H1 (cell line): ENCODE results near the gene ZNF770. TPM values are rescaled to one million over a fixed set of nuclear protein-coding genes. Genes with fewer than 3 reads are reported as not detected.

Experiments used
- CTCF ChIA-PET: fragments of 300-600 bp; sonication (Branson Sonifier 250); formaldehyde crosslinking; loops from one replicate; lab custom pipeline; 2021; ENCODE audit not compliant: partially characterized antibody; lab: Charles Lee
- POLR2A ChIA-PET: fragments of 300-600 bp; sonication (Branson Sonifier 250); formaldehyde crosslinking; loops from one replicate; lab custom pipeline; 2021; ENCODE audit warnings: inconsistent platforms; ENCODE audit not compliant: partially characterized antibody; lab: Charles Lee
- DNase-seq, 2 experiments: peaks; one replicate each; pipeline versions ENCODE4 v3.0.0 to v3.0.0-alpha.2; 2010 to 2022; ENCODE audit warnings: low spot score in 2 of 2, low read depth in 1 of 2, mixed read lengths in 1 of 2
- FAIRE-seq: peaks from 2 replicates; lab custom pipeline; 2011; peaks lifted over from hg19 to GRCh38; lab: Jason Lieb, UNC
- H2AFZ ChIP-seq: 2 replicates; pipeline ENCODE4 v1.8.1; 2012; ENCODE audit warnings: low read length, inconsistent platforms
- H2AK5ac ChIP-seq: 2 replicates; pipeline ENCODE4 v1.6.1; 2013; ENCODE audit warnings: low read depth, low read length
- H2BK120ac ChIP-seq: replicated peaks from 2 replicates; pipeline ENCODE3; 2013; ENCODE audit warnings: low read depth, low read length, inconsistent platforms
- H2BK12ac ChIP-seq: 2 replicates; pipeline ENCODE4 v1.6.1; 2013; ENCODE audit warnings: low read depth, low read length
- H2BK15ac ChIP-seq: 2 replicates; pipeline ENCODE4 v1.6.1; 2013; ENCODE audit warnings: low read length
- H2BK20ac ChIP-seq: 2 replicates; pipeline ENCODE4 v1.6.1; 2013; ENCODE audit warnings: low read length
- H2BK5ac ChIP-seq: 2 replicates; pipeline ENCODE4 v1.6.1; 2013; ENCODE audit warnings: low read depth, low read length
- H3K14ac ChIP-seq: 2 replicates; pipeline ENCODE4 v1.6.1; 2013; ENCODE audit warnings: inconsistent platforms; ENCODE audit not compliant: insufficient read length
- H3K18ac ChIP-seq: 2 replicates; pipeline ENCODE4 v1.6.1; 2013; ENCODE audit warnings: low read length; ENCODE audit errors: extremely low read depth
- H3K23ac ChIP-seq: 2 replicates; pipeline ENCODE4 v1.6.1; 2013; ENCODE audit warnings: inconsistent platforms; ENCODE audit not compliant: insufficient read length
- H3K23me2 ChIP-seq: 2 replicates; pipeline ENCODE4 v1.6.1; 2013; ENCODE audit warnings: low read depth, low read length
- H3K27ac ChIP-seq: 2 replicates; pipeline ENCODE4 v1.6.1; 2011; ENCODE audit warnings: low read depth, low read length, inconsistent platforms
- H3K27me3 ChIP-seq, 4 experiments: replicated peaks in 1 of 4; 1 replicate in 1 of 4; 2 replicates in 3 of 4; pipeline versions ENCODE4 v1.6.1 to v1.8.1; 2011 to 2013; ENCODE audit warnings: low read length in 3 of 4, mild to moderate bottlenecking in 3 of 4, inconsistent platforms in 2 of 4, mixed read lengths in 2 of 4, moderate library complexity in 1 of 4; ENCODE audit not compliant: control insufficient read depth in 3 of 4, insufficient read depth in 3 of 4; ENCODE audit errors: extremely low read depth in 1 of 4
- H3K36me3 ChIP-seq, 4 experiments: 2 replicates each; pipeline versions ENCODE4 v1.6.1 to v1.8.1; 2011 to 2013; ENCODE audit warnings: mild to moderate bottlenecking in 4 of 4, low read length in 3 of 4, moderate library complexity in 2 of 4, control low read depth in 1 of 4, inconsistent platforms in 1 of 4; ENCODE audit not compliant: insufficient read depth in 4 of 4, control insufficient read depth in 2 of 4
- H3K4ac ChIP-seq: replicated peaks from 2 replicates; pipeline ENCODE3; 2013; ENCODE audit warnings: low read length, low read depth, mixed read lengths, inconsistent platforms; ENCODE audit not compliant: insufficient read length
- H3K4me1 ChIP-seq, 4 experiments: replicated peaks in 1 of 4; 1 replicate in 1 of 4; 2 replicates in 3 of 4; pipeline versions ENCODE4 v1.6.1 to v1.8.1; 2011 to 2013; ENCODE audit warnings: low read length in 3 of 4, inconsistent platforms in 2 of 4, mixed read lengths in 1 of 4; ENCODE audit not compliant: insufficient read depth in 4 of 4, control insufficient read depth in 3 of 4
- H3K4me2 ChIP-seq, 2 experiments: 2 replicates each; pipeline versions ENCODE4 v1.6.1 to v1.8.1; 2011 to 2013; ENCODE audit warnings: low read depth in 2 of 2, low read length in 2 of 2, control low read depth in 1 of 2, inconsistent platforms in 1 of 2, mild to moderate bottlenecking in 1 of 2; ENCODE audit not compliant: insufficient read depth in 1 of 2
- H3K4me3 ChIP-seq, 4 experiments: fragments of 200-600, 300-600 bp in 1 of 4; sonication (generic), shearing (Covaris generic), sonication (Bioruptor Twin) in 1 of 4; 2 replicates each; pipeline versions ENCODE4 v1.5.1 to v1.8.1; 2011 to 2016; ENCODE audit warnings: low read length in 4 of 4, low read depth in 3 of 4, control low read depth in 2 of 4, inconsistent platforms in 2 of 4, mild to moderate bottlenecking in 2 of 4, mixed read lengths in 1 of 4, moderate library complexity in 1 of 4; ENCODE audit not compliant: insufficient read depth in 2 of 4; ENCODE audit errors: extremely low read depth in 1 of 4
- H3K56ac ChIP-seq: replicated peaks from 2 replicates; pipeline ENCODE3; 2013; ENCODE audit warnings: low read depth, mild to moderate bottlenecking, mixed read lengths, low read length, inconsistent platforms; ENCODE audit not compliant: insufficient read length
- H3K79me1 ChIP-seq: 2 replicates; pipeline ENCODE4 v1.6.1; 2013; ENCODE audit warnings: low read depth, low read length, control low read depth
- H3K79me2 ChIP-seq, 2 experiments: 2 replicates each; pipeline versions ENCODE4 v1.6.1 to v1.8.1; 2012 to 2013; ENCODE audit warnings: low read length in 2 of 2, mild to moderate bottlenecking in 2 of 2, inconsistent platforms in 1 of 2; ENCODE audit not compliant: insufficient read depth in 2 of 2, control insufficient read depth in 1 of 2
- H3K9ac ChIP-seq, 4 experiments: replicated peaks in 1 of 4; 1 replicate in 1 of 4; 2 replicates in 3 of 4; pipeline versions ENCODE4 v1.6.1 to v1.8.1; 2011 to 2013; ENCODE audit warnings: low read depth in 3 of 4, low read length in 3 of 4, control low read depth in 2 of 4, mild to moderate bottlenecking in 2 of 4, moderate library complexity in 2 of 4, inconsistent platforms in 1 of 4; ENCODE audit errors: extremely low read depth in 1 of 4
- H3K9me3 ChIP-seq, 2 experiments: 2 replicates each; pipeline versions ENCODE4 v1.6.1 to v1.8.1; 2012 to 2013; ENCODE audit warnings: mild to moderate bottlenecking in 2 of 2, moderate library complexity in 2 of 2, control low read depth in 1 of 2, inconsistent platforms in 1 of 2, low read depth in 1 of 2, low read length in 1 of 2, mixed read lengths in 1 of 2; ENCODE audit not compliant: insufficient read depth in 2 of 2
- H4K20me1 ChIP-seq, 2 experiments: replicated peaks in 1 of 2; 2 replicates each; pipeline versions ENCODE3 to v1.8.1; 2011 to 2013; ENCODE audit warnings: inconsistent platforms in 2 of 2, low read length in 2 of 2, mild to moderate bottlenecking in 1 of 2; ENCODE audit not compliant: insufficient read depth in 2 of 2, control insufficient read depth in 1 of 2
- H4K5ac ChIP-seq: 2 replicates; pipeline ENCODE4 v1.6.1; 2013; ENCODE audit warnings: low read length, low read depth, mixed read lengths, inconsistent platforms; ENCODE audit not compliant: insufficient read length
- H4K8ac ChIP-seq: 2 replicates; pipeline ENCODE4 v1.8.0; 2013; ENCODE audit warnings: mild to moderate bottlenecking, moderate library complexity, low read length, inconsistent platforms; ENCODE audit not compliant: insufficient read depth; ENCODE audit errors: extremely low read depth
- H4K91ac ChIP-seq: replicated peaks from 2 replicates; pipeline ENCODE3; 2013; ENCODE audit warnings: low read length, mixed read lengths, inconsistent platforms; ENCODE audit not compliant: insufficient read length
- ASH2L ChIP-seq: fragments of 200-600, 300-600 bp; sonication (generic); IDR thresholded peaks from one replicate; pipeline ENCODE4 v1.7.1; 2017; ENCODE audit warnings: low read length
- BRCA1 ChIP-seq: IDR thresholded peaks from 2 replicates; pipeline ENCODE4 v1.6.1; 2012; ENCODE audit warnings: low read depth, low read length, improper control_type of control experiment
- EZH2 ChIP-seq: fragments of 200-600 bp; sonication (generic); IDR thresholded peaks from 2 replicates; pipeline ENCODE4 v1.7.1; 2012; ENCODE audit warnings: low read depth, mild to moderate bottlenecking, moderate library complexity, low read length, inconsistent platforms; ENCODE audit not compliant: severe bottlenecking
- RXRA ChIP-seq: IDR thresholded peaks from 2 replicates; pipeline ENCODE4 v1.6.1; 2011; ENCODE audit warnings: low read depth, mild to moderate bottlenecking, low read length, moderate library complexity; ENCODE audit not compliant: insufficient read depth
- SIN3A ChIP-seq, 2 experiments: IDR thresholded peaks in 1 of 2; conservative IDR thresholded peaks in 1 of 2; 2 replicates each; pipeline ENCODE4 v1.6.1; 2011 to 2012; ENCODE audit warnings: low read length in 2 of 2, improper control_type of control experiment in 1 of 2, low read depth in 1 of 2, mild to moderate bottlenecking in 1 of 2
- WGBS, 2 experiments: shearing (Covaris generic) in 1 of 2; methylation state at CpG; one replicate each; pipeline versions ENCODE4 v1.1.6 to v1.1.7; 2013 to 2015; ENCODE audit warnings: low lambda C conversion rate in 2 of 2, mixed read lengths in 2 of 2, inconsistent platforms in 1 of 2, low coverage in 1 of 2, missing lambda C conversion rate in 1 of 2; ENCODE audit not compliant: insufficient replicate concordance in 2 of 2, insufficient coverage in 1 of 2, insufficient read length in 1 of 2; ENCODE audit errors: extremely low coverage in 1 of 2, missing lambda C conversion rate in 1 of 2; 5-methylcytosine and 5-hydroxymethylcytosine counted together
- polyA plus RNA-seq, 7 experiments: library from polyadenylated mRNA; depleted of rRNA in 3 of 7; stranded (reverse) in 5 of 7; unstranded in 2 of 7; fragments of >200 nt in 5 of 7; fragments of 200-250 nt in 2 of 7; gene quantifications; 1 replicate in 5 of 7; 2 replicates in 1 of 7; 4 replicates in 1 of 7; pipeline versions ENCODE4 v1.2.1 to v1.2.3, GENCODE V29; 2011 to 2013; ENCODE audit warnings: missing spikeins in 2 of 7, mixed read lengths in 2 of 7
- total RNA-seq: library from RNA; stranded (reverse); fragmentation: NEBNext Ultra II Directional; extraction: Animal tissue kit (Norgen Biotek cat#: 25700); gene quantifications from 2 replicates; pipeline ENCODE4 v1.2.1, GENCODE V29; 2021
- TF ChIP-seq, protein P1 (sequence below): IDR thresholded peaks from 2 replicates; pipeline ENCODE4 v1.6.1; 2012; ENCODE audit warnings: inconsistent platforms

The ZNF770 gene
- total and polyA plus RNA-seq, 2 of the 8 experiments (the other 6 are each of a cell fraction or from before 2014, with no cell fraction given) = 24.8 to 143 TPM

DNA sequence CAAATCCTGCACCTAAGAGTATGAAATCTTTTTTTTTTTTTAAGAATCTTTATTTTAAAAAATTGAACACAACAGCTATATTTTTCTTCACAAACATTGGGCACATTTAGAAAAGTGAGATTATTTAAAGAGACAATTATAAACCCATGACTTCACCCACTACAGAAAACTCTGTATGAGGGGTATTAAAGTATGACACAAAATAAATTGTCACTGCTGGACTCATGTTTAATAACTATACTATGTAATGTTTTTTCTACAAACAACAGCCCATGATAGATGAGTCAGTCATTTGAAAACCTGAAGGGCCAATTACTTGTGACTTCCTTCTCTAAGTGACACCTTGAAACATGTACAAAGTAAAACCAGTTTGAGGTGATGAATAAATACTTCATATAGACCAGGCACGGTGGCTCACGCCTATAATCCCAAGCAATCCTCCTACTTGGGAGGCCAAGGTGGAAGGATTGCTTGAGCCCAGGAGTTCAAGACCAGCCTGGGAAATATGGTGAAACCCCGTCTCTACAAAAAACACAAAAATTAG lies 54.6 kb downstream of the ZNF770 start:
- H3K14ac ChIP-seq = no peak overlapping the region
- no peaks in the 10 kb centered on the region for H3K9me3 ChIP-seq
- H3K4ac ChIP-seq = no peak overlapping the region
- no peak for DNase-seq
- no peak overlapping the region for H2BK5ac ChIP-seq
- H2BK15ac ChIP-seq = no peak overlapping the region
- FAIRE-seq = no peak
- ChIA-PET CTCF (no interaction called here), POLR2A (interaction anchor here (1.0 kb wide), 1 partner anchor 13 kb away, joined by 3 read pairs; no protein-coding TSS in a partner anchor)
- H3K56ac ChIP-seq = no peak overlapping the region
- no peak overlapping the region for H3K23ac ChIP-seq
- no peak overlapping the region for H3K4me3 ChIP-seq
- 95% methylated on average over 3 of the region's 3 CpGs; no CpG with 5 or more reads in 1 of the 2 experiments for WGBS, 2 experiments
- peaks cover 5 to 65% (median 22%) of the 10 kb centered on the region in 4 experiments; a peak in 7 of 8 replicates for H3K36me3 ChIP-seq
- H3K18ac ChIP-seq = no peak overlapping the region
- H3K4me1 ChIP-seq = no peaks in the 10 kb centered on the region
- H3K79me2 ChIP-seq = no peaks in the 10 kb centered on the region
- no peak overlapping the region for H2AFZ ChIP-seq
- no peak overlapping the region for H3K4me2 ChIP-seq
- no peaks in the 10 kb centered on the region for H4K20me1 ChIP-seq
- no peak overlapping the region for H2BK20ac ChIP-seq
- no peak overlapping the region for H2BK12ac ChIP-seq
- no peak overlapping the region for H2BK120ac ChIP-seq
- no peaks in the 10 kb centered on the region for H3K23me2 ChIP-seq
- no peak overlapping the region for H4K91ac ChIP-seq
- no peaks in the 10 kb centered on the region for H3K27me3 ChIP-seq
- H3K9ac ChIP-seq = no peak overlapping the region
- no peak overlapping the region for H4K8ac ChIP-seq
- no peak overlapping the region for H4K5ac ChIP-seq
- H3K79me1 ChIP-seq = no peaks in the 10 kb centered on the region
- no peak overlapping the region for H3K27ac ChIP-seq
- H2AK5ac ChIP-seq = no peak overlapping the region
- TF ChIP-seq ASH2L (no peak), SIN3A (conservative IDR thresholded peaks at IDR 0.05 in 1 of 2, IDR thresholded peaks at IDR 0.05 in 1 of 2; ENCODE audit: low read depth in 1 of 2, low read length in 2 of 2) (no peak), BRCA1 (no peak), EZH2 (no peak), RXRA (no peak)
- TF ChIP-seq, protein P1, sequence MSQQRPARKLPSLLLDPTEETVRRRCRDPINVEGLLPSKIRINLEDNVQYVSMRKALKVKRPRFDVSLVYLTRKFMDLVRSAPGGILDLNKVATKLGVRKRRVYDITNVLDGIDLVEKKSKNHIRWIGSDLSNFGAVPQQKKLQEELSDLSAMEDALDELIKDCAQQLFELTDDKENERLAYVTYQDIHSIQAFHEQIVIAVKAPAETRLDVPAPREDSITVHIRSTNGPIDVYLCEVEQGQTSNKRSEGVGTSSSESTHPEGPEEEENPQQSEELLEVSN = no peak
- TF ChIP-seq, all 59 proteins: peak for 0
